A549 (cell line): ENCODE data around the gene HSCB.

Source experiments
- CTCF ChIP-seq: fragments of >200 bp; sonication (Bioruptor Twin); formaldehyde crosslinking; IDR thresholded peaks from 3 replicates; pipeline ENCODE4 v1.5.1; 2016
- JUN ChIP-seq, 2 experiments: fragments of >200 bp; sonication (Bioruptor Twin); formaldehyde crosslinking; IDR thresholded peaks; 2 replicates in 1 of 2; 3 replicates in 1 of 2; pipeline ENCODE4 v1.6.1; 2016 to 2017
- POLR2A ChIP-seq: IDR thresholded peaks from 2 replicates; pipeline ENCODE4 v1.6.1; 2012; ENCODE audit warnings: mild to moderate bottlenecking, low read length
- RFX5 ChIP-seq: fragments of 450-650 bp; IDR thresholded peaks from 2 replicates; pipeline ENCODE4 v1.7.1; 2014; ENCODE audit warnings: antibody characterized with exemption, mild to moderate bottlenecking, moderate library complexity
- SMC3 ChIP-seq: fragments of >200 bp; sonication (Bioruptor Twin); formaldehyde crosslinking; IDR thresholded peaks from 3 replicates; pipeline ENCODE4 v1.6.1; 2018; ENCODE audit warnings: inconsistent platforms

DNA sequence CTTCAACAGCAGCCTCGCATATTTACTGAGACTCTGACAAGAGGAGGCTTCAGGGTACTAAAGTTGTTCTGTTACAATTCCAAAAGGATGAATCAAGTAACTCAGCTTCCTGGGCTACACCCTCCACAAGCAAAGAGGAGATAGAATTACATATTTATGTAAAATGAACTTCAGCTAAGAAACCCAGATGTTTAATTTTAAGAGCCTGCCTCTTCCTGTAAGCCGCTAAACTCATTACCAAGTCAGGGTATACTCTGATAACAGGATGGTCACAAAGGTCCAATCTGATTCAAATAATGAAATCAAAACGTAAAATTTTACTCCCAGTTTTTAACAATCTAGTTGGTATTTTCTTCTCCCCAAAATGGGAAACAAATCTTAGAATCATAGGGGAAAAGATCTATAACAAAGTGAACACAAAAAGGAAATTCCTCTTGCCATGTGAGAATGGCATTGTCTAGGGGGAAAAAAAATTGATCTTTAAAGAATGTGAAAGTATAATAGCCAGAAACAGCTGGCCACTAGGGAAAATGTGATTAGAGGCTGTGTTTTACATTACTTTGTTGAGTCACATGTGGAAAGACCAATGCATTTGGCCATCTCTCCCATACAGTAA is 31.2 kb upstream of the HSCB start:
- TF ChIP-seq RFX5 (no peak), CTCF (no peak), POLR2A (no peak), JUN (IDR thresholded peaks at IDR 0.05) (no peak), SMC3 (no peak)
